Measurements from ENCODE around the gene RNLS. TPM values are rescaled to one million over a fixed set of nuclear protein-coding genes. Genes with fewer than 3 reads are reported as not detected.

Gene RNLS
- polyA plus RNA-seq, 1 experiment: 6.1 TPM

DNA sequence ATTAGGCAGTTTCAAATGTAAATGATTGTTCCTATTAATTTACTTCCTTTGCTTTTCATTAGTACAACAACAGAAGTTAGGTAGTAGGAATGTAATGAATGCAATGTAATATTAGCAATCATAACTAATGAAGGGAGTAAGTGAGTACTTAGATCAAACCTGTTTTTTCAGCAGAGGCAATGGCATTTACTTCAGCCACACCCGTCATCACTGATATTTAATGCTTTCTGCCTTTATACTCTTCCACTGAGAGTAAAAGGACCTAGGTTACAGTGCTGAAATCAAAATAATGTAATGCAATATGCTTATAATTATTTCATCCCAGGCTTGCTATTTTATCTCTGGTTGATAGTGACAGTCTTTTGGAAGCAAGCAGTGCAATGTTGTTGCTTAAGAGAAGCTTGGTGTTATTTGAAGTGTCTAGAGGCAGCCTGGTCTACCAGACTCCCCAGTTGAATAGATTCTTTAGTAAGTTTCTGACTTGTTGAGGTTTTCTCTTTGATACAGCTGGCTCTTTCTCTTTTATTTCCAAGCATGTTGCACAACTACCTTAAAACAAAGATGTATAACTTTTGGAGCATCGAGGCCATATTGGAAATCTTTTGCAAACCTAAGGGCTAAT, 149.4 kb downstream of the RNLS start:
- Histone ChIP-seq H3K27ac (ENCODE audit: low read depth, low read length) (no peak overlapping the region), H3K4me3 (ENCODE audit: low read depth, low read length) (no peak overlapping the region), H3K9me3 (ENCODE audit: control insufficient read depth, insufficient read depth, low read length) (no peaks in the 10 kb centered on the region), H3K27me3 (ENCODE audit: control insufficient read depth, insufficient read depth, low read length) (no peaks in the 10 kb centered on the region)
- TF ChIP-seq, protein P1, sequence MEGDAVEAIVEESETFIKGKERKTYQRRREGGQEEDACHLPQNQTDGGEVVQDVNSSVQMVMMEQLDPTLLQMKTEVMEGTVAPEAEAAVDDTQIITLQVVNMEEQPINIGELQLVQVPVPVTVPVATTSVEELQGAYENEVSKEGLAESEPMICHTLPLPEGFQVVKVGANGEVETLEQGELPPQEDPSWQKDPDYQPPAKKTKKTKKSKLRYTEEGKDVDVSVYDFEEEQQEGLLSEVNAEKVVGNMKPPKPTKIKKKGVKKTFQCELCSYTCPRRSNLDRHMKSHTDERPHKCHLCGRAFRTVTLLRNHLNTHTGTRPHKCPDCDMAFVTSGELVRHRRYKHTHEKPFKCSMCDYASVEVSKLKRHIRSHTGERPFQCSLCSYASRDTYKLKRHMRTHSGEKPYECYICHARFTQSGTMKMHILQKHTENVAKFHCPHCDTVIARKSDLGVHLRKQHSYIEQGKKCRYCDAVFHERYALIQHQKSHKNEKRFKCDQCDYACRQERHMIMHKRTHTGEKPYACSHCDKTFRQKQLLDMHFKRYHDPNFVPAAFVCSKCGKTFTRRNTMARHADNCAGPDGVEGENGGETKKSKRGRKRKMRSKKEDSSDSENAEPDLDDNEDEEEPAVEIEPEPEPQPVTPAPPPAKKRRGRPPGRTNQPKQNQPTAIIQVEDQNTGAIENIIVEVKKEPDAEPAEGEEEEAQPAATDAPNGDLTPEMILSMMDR (IDR thresholded peaks at IDR 0.05; ENCODE audit: low read depth, low read length): no peak
- POLR2A ChIA-PET: interaction anchor here (0.8 kb wide), 1 partner anchor 15 kb away, joined by 3 read pairs; no protein-coding TSS in a partner anchor
- CTCF ChIA-PET: interaction anchor here (0.6 to 1.3 kb wide), 2 partner anchors 44 to 52 kb away, joined by 3 to 8 read pairs; no protein-coding TSS in a partner anchor
- no peak for DNase-seq (ENCODE audit: low read depth, low spot score)

DNA sequence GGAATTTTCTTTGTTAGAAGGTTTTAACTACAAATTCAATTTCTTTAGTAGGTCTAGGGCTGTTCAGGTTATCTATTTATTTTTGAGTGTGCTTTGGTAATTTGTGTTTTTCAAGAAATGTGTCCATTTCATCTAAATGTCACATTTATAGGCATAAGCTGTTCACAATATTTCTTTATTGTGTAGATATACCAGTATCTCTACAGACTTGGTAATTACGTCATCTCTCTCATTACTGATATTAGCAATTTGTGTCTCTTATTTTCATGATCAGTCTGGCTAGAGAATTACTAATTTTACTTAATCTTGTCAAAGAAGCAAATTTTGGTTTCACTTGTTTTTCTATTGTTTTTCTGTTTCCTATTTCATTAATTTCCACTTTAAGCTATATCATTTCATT, 152.0 kb downstream of the RNLS start:
- CTCF ChIA-PET: no interaction called here
- Histone ChIP-seq H3K9me3 (ENCODE audit: control insufficient read depth, insufficient read depth, low read length) (no peaks in the 10 kb centered on the region), H3K27ac (ENCODE audit: low read depth, low read length) (no peak overlapping the region), H3K4me3 (ENCODE audit: low read depth, low read length) (no peak overlapping the region), H3K27me3 (ENCODE audit: control insufficient read depth, insufficient read depth, low read length) (no peaks in the 10 kb centered on the region)
- TF ChIP-seq, protein P1 (IDR thresholded peaks at IDR 0.05; ENCODE audit: low read depth, low read length): no peak
- POLR2A ChIA-PET: no interaction called here
- no peak for DNase-seq (ENCODE audit: low read depth, low spot score)

DNA sequence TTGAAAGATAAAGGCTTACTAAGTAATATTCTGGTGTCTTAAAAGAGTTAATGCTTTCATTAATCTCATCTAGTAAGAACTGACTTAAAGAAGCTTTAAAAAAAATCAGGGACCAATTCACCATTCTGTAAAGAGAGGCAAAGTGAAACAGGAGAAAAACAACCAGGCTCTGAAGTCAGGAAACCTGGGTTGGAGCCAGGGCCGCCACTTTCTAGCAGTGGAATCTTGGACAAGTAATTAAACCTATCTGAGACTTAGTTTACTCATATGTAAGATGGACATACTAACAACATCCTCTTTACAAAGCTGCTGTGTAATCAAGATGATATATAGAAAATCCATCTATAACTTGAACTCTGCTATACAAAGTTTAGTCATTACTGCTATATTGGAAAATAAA, 154.1 kb downstream of the RNLS start:
- Histone ChIP-seq H3K27me3 (ENCODE audit: control insufficient read depth, insufficient read depth, low read length) (no peaks in the 10 kb centered on the region), H3K4me3 (ENCODE audit: low read depth, low read length) (no peak overlapping the region), H3K27ac (ENCODE audit: low read depth, low read length) (no peak overlapping the region), H3K9me3 (ENCODE audit: control insufficient read depth, insufficient read depth, low read length) (no peaks in the 10 kb centered on the region)
- ChIA-PET CTCF (interaction anchor here (0.6 kb wide), 1 partner anchor 52 kb away, joined by 3 read pairs; no protein-coding TSS in a partner anchor), POLR2A (no interaction called here)
- no peak for DNase-seq (ENCODE audit: low read depth, low spot score)
- TF ChIP-seq, protein P1 (IDR thresholded peaks at IDR 0.05; ENCODE audit: low read depth, low read length): no peak

DNA sequence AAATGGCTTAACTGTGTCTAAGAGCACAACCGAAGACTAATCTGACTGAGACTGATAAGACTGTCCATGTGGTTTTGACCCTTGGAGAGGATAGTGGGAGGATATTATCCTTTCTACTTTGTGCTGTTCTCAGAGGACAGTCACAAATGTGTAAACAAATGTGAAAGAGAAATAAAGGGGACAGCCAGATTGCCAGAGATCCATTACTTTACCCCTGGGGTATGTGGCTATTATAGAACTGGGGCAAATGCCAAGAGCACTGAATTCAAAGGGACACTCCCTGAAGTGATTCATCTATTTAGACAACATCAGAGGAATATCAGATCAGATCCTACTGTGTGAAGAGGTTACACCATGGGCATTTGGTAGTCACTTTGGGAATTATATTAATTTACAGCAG, 154.7 kb downstream of the RNLS start:
- Histone ChIP-seq H3K27ac (ENCODE audit: low read depth, low read length) (no peak overlapping the region), H3K27me3 (ENCODE audit: control insufficient read depth, insufficient read depth, low read length) (no peaks in the 10 kb centered on the region), H3K9me3 (ENCODE audit: control insufficient read depth, insufficient read depth, low read length) (no peaks in the 10 kb centered on the region), H3K4me3 (ENCODE audit: low read depth, low read length) (no peak overlapping the region)
- TF ChIP-seq, protein P1 (IDR thresholded peaks at IDR 0.05; ENCODE audit: low read depth, low read length): no peak
- ChIA-PET CTCF (no interaction called here), POLR2A (no interaction called here)
- no peak for DNase-seq (ENCODE audit: low read depth, low spot score)

DNA sequence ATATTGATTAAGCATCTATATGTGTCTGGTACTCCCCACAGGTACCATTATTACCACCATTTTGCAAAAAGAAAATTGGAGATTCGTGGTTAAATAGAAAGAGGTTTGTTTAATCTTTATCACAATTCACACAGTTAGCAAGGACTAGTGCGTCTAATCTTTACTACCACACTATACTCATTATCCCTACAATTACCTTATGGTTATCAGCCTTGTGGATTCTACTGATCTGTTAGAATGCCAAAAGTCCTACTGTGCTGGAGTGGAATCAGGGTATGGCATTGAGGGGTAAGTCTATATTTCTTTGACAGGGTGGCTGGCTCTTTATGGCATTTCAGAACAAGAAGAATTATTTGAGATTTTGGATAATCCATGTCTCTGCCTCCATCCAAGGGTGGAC, 156.1 kb downstream of the RNLS start:
- Histone ChIP-seq H3K4me3 (ENCODE audit: low read depth, low read length) (no peak overlapping the region), H3K27me3 (ENCODE audit: control insufficient read depth, insufficient read depth, low read length) (no peaks in the 10 kb centered on the region), H3K9me3 (ENCODE audit: control insufficient read depth, insufficient read depth, low read length) (no peaks in the 10 kb centered on the region), H3K27ac (ENCODE audit: low read depth, low read length) (no peak overlapping the region)
- TF ChIP-seq, protein P1 (IDR thresholded peaks at IDR 0.05; ENCODE audit: low read depth, low read length): no peak
- ChIA-PET POLR2A (no interaction called here), CTCF (no interaction called here)
- no peak for DNase-seq (ENCODE audit: low read depth, low spot score)
